ENCODE results near the gene BLACAT1. TPM values are rescaled to one million over a fixed set of nuclear protein-coding genes. Genes with fewer than 3 reads are reported as not detected.

Gene BLACAT1
- total and polyA plus RNA-seq, 2 of the 13 experiments (the other 11 are each of a cell fraction or from before 2014, with no cell fraction given): 1.2 to 2.8 TPM

- TF ChIP-seq TSC22D2 (CRISPR knock-in tag; IDR thresholded peaks at IDR 0.05; ENCODE audit: borderline replicate concordance): no peak
- TF ChIP-seq HIVEP1 (CRISPR knock-in tag; IDR thresholded peaks at IDR 0.05): no peak
- TF ChIP-seq SKIL (CRISPR knock-in tag; IDR thresholded peaks at IDR 0.05; ENCODE audit: borderline replicate concordance): peak; percentile 90
- no peak for TF ChIP-seq FIP1L1 (IDR thresholded peaks at IDR 0.05; ENCODE audit: borderline replicate concordance, insufficient read depth, low read depth, low read length)
- no peak for TF ChIP-seq ASH2L (IDR thresholded peaks at IDR 0.05; ENCODE audit: insufficient read length, low read depth, low read length)
- no peak for TF ChIP-seq E2F2 (CRISPR knock-in tag; IDR thresholded peaks at IDR 0.05; ENCODE audit: borderline replicate concordance)
- TF ChIP-seq AGO1 (IDR thresholded peaks at IDR 0.05; ENCODE audit: low read depth, low read length, poor library complexity, severe bottlenecking): no peak
- peak; percentile 31; the same call in 1 of the 2 replicates for TF ChIP-seq ZNF12 (CRISPR knock-in tag; IDR thresholded peaks at IDR 0.05)
- no peak for TF ChIP-seq PREB (CRISPR knock-in tag; IDR thresholded peaks at IDR 0.05)
- no peak for TF ChIP-seq ZSCAN12 (CRISPR knock-in tag; IDR thresholded peaks at IDR 0.05)
- no peak for TF ChIP-seq ZNF790 (CRISPR knock-in tag; IDR thresholded peaks at IDR 0.05; ENCODE audit: borderline replicate concordance)
- TF ChIP-seq HOXD1 (CRISPR knock-in tag; IDR thresholded peaks at IDR 0.05): no peak
- no peak for TF ChIP-seq PRDM10 (CRISPR knock-in tag; IDR thresholded peaks at IDR 0.05; ENCODE audit: low read depth)
- 0 out of 2 replicates have a peak, but pooled peaks have one; percentile 20 for TF ChIP-seq ZNF792 (CRISPR knock-in tag; IDR thresholded peaks at IDR 0.05)
- TF ChIP-seq FOXJ3 (CRISPR knock-in tag; IDR thresholded peaks at IDR 0.05; ENCODE audit: borderline replicate concordance): no peak
- TF ChIP-seq ZNF549 (CRISPR knock-in tag; IDR thresholded peaks at IDR 0.05): no peak
- no peak for TF ChIP-seq ARID2 (CRISPR knock-in tag; IDR thresholded peaks at IDR 0.05; ENCODE audit: borderline replicate concordance)
- TF ChIP-seq ZBTB10 (CRISPR knock-in tag; IDR thresholded peaks at IDR 0.05; ENCODE audit: borderline replicate concordance): no peak
Measured at GRCh38 chr1:205492201-205492667, 36.4 kb upstream of the BLACAT1 start (continued).

All from HepG2 (cell line).